ENCODE measurements around the gene CTNNA3. TPM values are rescaled to one million over a fixed set of nuclear protein-coding genes. Genes with fewer than 3 reads are reported as not detected.

CTNNA3 gene
- total RNA-seq, 1 donor from 2014 or later = 0.30 TPM

DNA sequence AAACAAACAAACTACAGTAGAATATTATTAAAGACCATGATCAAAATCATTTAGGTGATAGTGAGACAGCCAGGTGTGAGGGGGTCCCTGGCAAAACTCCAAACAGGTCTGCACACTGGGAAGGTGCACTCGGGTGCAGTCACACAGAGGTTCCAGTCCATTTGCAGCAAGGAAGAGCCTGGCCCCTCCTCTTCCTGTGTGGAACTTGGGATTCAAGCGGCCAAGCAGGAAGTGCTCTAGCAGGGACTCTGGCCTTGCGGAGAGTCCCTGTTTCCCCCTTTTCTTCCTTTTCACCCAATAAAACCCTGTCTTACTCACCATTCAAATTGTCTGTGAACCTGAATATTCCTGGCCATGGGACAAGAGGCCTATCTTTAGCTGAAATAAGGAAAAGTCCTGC, 588.3 kb downstream of the CTNNA3 start:
- H3K36me3 Mint-ChIP-seq (ENCODE audit: unreplicated experiment) = no peaks in the 10 kb centered on the region
- no peaks in the 10 kb centered on the region for H3K4me1 Mint-ChIP-seq (ENCODE audit: unreplicated experiment)
- H3K27me3 Mint-ChIP-seq (ENCODE audit: unreplicated experiment) = no peaks in the 10 kb centered on the region

DNA sequence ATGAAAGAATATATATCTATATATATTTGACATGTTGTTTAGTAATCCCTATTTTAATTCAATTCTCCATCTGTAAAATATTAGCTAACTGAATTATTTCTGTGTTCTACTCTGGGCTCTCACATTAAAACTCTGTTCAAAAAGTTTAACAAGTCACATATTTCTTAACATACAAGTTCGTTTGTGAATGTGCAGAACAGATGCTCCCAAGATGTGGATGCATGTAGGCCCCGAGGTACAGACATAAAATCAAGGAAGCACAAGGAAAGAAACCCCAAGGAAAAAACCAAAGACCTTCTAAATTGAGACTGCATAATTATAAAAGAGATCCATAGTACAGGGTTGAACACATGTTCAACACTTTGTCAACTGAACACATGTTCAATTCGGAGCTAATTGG, 595.0 kb downstream of the CTNNA3 start:
- DNase-seq (ENCODE audit: extremely low spot score, unreplicated experiment) = no peak
- Mint-ChIP-seq H3K27me3 (ENCODE audit: unreplicated experiment) (peaks cover 2% of the 10 kb centered on the region), H3K9me3 (ENCODE audit: unreplicated experiment) (no peaks in the 10 kb centered on the region), H3K4me3 (ENCODE audit: unreplicated experiment) (no peak overlapping the region), H3K27ac (ENCODE audit: unreplicated experiment) (no peak overlapping the region), H3K36me3 (ENCODE audit: unreplicated experiment) (no peaks in the 10 kb centered on the region), H3K4me1 (ENCODE audit: unreplicated experiment) (peaks cover 7% of the 10 kb centered on the region)
- TF ChIP-seq, protein P1, sequence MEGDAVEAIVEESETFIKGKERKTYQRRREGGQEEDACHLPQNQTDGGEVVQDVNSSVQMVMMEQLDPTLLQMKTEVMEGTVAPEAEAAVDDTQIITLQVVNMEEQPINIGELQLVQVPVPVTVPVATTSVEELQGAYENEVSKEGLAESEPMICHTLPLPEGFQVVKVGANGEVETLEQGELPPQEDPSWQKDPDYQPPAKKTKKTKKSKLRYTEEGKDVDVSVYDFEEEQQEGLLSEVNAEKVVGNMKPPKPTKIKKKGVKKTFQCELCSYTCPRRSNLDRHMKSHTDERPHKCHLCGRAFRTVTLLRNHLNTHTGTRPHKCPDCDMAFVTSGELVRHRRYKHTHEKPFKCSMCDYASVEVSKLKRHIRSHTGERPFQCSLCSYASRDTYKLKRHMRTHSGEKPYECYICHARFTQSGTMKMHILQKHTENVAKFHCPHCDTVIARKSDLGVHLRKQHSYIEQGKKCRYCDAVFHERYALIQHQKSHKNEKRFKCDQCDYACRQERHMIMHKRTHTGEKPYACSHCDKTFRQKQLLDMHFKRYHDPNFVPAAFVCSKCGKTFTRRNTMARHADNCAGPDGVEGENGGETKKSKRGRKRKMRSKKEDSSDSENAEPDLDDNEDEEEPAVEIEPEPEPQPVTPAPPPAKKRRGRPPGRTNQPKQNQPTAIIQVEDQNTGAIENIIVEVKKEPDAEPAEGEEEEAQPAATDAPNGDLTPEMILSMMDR (IDR thresholded peaks at IDR 0.05) = no peak

More for the DNA sequence above, 588.3 kb downstream of the CTNNA3 start:
- DNase-seq (ENCODE audit: extremely low spot score, unreplicated experiment) = no peak
- H3K9me3 Mint-ChIP-seq (ENCODE audit: unreplicated experiment) = no peaks in the 10 kb centered on the region
- TF ChIP-seq, protein P1 (IDR thresholded peaks at IDR 0.05) = no peak
- no peak overlapping the region for H3K27ac Mint-ChIP-seq (ENCODE audit: unreplicated experiment)
- no peak overlapping the region for H3K4me3 Mint-ChIP-seq (ENCODE audit: unreplicated experiment)

DNA sequence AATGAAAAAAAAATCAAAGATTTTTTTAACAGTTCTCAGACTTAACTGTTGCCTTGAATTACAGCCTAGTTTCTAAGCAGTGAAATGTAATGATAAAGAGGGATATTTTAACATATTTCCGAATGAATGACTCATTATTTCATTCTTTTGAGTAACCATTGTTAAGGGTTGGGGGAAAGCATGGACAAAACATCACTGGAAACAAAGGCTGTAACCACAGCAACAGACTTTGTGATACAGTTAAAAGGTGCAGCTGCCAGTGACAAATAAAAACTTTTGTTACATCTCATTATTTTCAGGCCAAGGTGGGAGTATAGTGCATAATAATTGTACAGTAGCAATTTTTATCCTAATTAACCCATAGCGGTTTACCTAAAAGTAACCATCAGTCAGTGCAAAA, 597.5 kb downstream of the CTNNA3 start:
- H3K36me3 Mint-ChIP-seq (ENCODE audit: unreplicated experiment) = no peaks in the 10 kb centered on the region
- H3K27me3 Mint-ChIP-seq (ENCODE audit: unreplicated experiment) = peaks cover 2% of the 10 kb centered on the region
- H3K27ac Mint-ChIP-seq (ENCODE audit: unreplicated experiment) = no peak overlapping the region
- no peaks in the 10 kb centered on the region for H3K9me3 Mint-ChIP-seq (ENCODE audit: unreplicated experiment)
- no peak overlapping the region for H3K4me3 Mint-ChIP-seq (ENCODE audit: unreplicated experiment)
- peaks cover 7% of the 10 kb centered on the region for H3K4me1 Mint-ChIP-seq (ENCODE audit: unreplicated experiment)
- TF ChIP-seq, protein P1 (IDR thresholded peaks at IDR 0.05) = no peak
- no peak for DNase-seq (ENCODE audit: extremely low spot score, unreplicated experiment)

DNA sequence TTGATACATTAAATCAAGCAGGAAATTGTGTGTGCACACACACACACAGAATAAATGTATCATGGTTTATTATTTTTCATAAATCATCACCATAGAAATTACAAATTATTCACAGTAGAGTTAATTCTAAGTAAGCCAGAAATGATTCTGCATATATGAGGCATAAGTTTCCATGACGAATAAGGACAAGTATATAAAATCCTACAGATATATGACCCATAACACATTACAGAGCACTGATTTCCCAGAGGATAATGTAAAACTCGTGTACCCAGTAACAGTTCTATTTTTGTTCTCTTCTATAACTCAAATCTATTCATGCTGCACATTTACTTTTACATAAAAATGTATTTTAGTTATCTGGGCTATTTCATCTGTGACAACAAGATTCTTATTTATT, 600.5 kb downstream of the CTNNA3 start:
- peaks cover 3% of the 10 kb centered on the region for H3K4me1 Mint-ChIP-seq (ENCODE audit: unreplicated experiment)
- no peak for DNase-seq (ENCODE audit: extremely low spot score, unreplicated experiment)
- peaks cover 8% of the 10 kb centered on the region for H3K27me3 Mint-ChIP-seq (ENCODE audit: unreplicated experiment)
- no peak overlapping the region for H3K4me3 Mint-ChIP-seq (ENCODE audit: unreplicated experiment)
- no peaks in the 10 kb centered on the region for H3K9me3 Mint-ChIP-seq (ENCODE audit: unreplicated experiment)
- no peak overlapping the region for H3K27ac Mint-ChIP-seq (ENCODE audit: unreplicated experiment)
- TF ChIP-seq, protein P1 (IDR thresholded peaks at IDR 0.05) = no peak
- no peaks in the 10 kb centered on the region for H3K36me3 Mint-ChIP-seq (ENCODE audit: unreplicated experiment)

DNA sequence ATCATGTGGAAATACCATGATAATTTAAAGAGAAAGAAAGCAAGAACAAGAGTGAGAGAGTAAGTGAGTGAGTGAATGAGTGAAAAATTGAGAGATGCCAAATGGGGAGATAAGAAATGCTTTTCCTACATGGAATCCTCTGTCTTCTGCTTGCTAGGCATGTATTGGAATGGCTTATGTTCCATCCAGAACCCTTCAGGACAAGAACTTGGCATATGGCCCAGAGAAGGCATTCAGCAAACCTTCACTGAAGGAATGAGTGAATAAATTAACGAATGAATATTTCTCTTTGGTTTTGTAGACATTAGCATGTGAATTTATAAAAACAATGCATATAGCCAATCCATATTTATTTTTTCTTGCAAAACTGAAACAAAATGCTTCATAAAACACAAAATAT, 608.0 kb downstream of the CTNNA3 start:
- H3K36me3 Mint-ChIP-seq (ENCODE audit: unreplicated experiment) = no peaks in the 10 kb centered on the region
- no peak overlapping the region for H3K27ac Mint-ChIP-seq (ENCODE audit: unreplicated experiment)
- no peak for DNase-seq (ENCODE audit: extremely low spot score, unreplicated experiment)
- H3K9me3 Mint-ChIP-seq (ENCODE audit: unreplicated experiment) = no peaks in the 10 kb centered on the region
- no peaks in the 10 kb centered on the region for H3K4me1 Mint-ChIP-seq (ENCODE audit: unreplicated experiment)
- no peak overlapping the region for H3K4me3 Mint-ChIP-seq (ENCODE audit: unreplicated experiment)
- H3K27me3 Mint-ChIP-seq (ENCODE audit: unreplicated experiment) = peaks cover 13% of the 10 kb centered on the region
- TF ChIP-seq, protein P1 (IDR thresholded peaks at IDR 0.05) = no peak
